SH-SY5Y (cell line): ENCODE results near the gene MATN4.

Source experiments
- GATA2 ChIP-seq: IDR thresholded peaks from 2 replicates; pipeline ENCODE4 v1.6.1; 2011; ENCODE audit warnings: mild to moderate bottlenecking, low read depth, low read length
- GATA3 ChIP-seq: IDR thresholded peaks from 2 replicates; pipeline ENCODE4 v1.6.1; 2011; ENCODE audit warnings: low read depth, mild to moderate bottlenecking, low read length, moderate library complexity

DNA sequence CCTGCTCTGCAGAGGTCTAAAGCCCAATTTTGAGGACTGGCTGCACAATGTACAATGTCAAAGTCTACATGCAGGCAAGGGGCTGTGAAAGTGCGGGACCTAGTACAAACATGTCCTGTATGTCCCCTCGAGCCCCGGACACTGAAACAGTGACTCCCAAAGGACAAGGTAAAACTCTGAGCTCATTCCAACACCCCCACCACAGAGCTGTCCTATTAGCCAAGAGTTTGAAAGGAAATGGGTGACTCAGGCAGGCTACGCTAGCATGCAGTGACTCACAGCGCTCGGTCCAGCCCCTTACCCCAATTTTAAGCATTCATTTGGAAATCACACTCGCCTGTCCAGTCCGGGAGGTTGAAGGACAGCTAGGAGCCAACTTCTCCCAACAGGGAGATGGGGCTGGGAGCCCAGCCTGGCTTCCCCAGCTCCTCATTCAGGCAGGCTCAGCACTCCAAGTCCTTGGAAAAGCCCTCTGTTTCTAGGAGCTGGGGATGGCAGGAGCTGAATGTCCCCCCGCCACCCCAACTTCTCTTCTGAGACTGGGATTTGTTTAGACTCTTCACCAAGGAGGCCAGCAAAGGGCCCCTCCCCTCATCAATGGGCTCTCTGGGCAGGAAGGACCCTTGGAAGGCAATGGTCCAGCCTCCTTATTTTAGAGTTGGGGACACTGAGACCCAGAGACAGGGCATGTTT, 36.2 kb upstream of the MATN4 start:
- no peak for TF ChIP-seq GATA3
- no peak for TF ChIP-seq GATA2
